ENCODE data around the gene TMEM109.

Gene TMEM109, protein sequence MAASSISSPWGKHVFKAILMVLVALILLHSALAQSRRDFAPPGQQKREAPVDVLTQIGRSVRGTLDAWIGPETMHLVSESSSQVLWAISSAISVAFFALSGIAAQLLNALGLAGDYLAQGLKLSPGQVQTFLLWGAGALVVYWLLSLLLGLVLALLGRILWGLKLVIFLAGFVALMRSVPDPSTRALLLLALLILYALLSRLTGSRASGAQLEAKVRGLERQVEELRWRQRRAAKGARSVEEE

DNA sequence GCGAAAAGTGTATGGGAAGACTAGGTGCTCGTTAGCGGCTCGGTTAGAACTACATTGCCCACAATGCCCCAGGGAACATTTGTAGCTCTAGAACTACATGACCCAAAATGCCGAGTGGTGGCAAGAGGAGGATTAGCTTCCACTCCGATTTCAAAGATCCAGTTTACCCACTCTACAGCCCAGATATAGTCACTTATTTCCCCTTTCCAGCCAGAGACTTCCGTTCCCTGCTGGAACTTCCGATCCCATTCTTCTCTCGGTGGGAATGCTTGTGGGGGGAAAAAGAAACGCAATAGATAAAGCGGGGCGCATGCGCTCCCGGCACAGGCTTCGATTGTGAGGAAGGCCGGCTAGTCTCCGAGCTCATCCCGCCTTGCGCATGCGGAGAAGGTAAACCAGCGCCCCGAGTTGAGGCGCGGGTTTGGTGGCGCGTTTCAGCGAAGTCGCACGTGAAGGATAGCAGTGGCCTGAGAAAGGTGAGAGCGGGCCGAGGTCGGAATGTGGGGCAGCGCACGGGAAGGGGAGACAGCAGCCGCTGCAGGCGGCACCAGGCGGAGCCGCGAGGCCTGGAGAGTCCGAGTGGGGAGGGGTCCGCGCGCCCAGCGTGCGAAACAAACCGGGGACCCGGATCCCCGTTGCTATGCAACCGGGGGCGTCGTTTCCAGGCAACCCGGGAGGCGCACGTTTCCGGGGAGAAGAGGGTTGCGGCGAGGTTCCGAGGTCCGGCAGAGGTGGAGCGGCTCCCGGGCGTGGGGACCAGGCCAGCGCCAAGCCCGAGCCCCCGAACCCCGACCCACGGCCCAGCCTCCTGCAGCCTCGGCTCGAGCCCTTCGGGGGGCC, at the start of gene TMEM109:
TMEM109 (plus strand) TSS at position 366 of the 840 bp plus-strand sequence. CDS start 5,536 bp downstream, outside the sequence.
- peak; percentile 96 for DNase-seq (ENCODE audit: low spot score)

DNA sequence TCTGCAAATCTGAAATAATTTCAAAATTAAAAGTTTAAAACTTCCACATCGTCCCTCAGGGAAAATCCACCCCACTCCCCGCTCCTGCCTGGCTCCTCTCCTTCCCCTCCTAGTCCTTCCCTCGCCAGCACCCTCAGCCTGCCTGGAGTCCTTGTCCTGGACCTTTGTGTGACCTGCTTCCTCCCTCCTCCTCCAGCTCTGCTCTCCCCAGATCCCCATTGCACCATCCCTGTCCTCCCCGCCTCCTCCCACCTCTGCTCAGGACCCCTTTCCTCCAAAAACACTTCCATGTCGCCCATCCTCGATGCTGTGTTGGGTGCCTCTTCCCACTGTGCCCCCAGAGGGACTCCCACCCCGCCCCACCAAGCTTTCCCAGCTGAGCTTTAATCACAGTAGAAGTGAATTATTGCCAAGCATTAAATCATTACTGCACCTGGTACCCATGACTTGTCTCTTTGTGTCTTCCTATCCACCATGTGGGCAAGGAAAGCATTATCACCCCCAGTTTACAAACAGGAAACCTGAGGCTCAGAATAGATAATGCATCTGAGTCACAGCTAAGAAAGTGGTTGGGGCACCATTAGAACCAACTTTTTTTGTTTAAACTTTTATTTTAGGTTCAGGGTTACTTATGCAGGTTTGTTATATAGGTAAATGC, 49.0 kb upstream of the TMEM109 start:
- no peak for DNase-seq (ENCODE audit: low spot score)

DNA sequence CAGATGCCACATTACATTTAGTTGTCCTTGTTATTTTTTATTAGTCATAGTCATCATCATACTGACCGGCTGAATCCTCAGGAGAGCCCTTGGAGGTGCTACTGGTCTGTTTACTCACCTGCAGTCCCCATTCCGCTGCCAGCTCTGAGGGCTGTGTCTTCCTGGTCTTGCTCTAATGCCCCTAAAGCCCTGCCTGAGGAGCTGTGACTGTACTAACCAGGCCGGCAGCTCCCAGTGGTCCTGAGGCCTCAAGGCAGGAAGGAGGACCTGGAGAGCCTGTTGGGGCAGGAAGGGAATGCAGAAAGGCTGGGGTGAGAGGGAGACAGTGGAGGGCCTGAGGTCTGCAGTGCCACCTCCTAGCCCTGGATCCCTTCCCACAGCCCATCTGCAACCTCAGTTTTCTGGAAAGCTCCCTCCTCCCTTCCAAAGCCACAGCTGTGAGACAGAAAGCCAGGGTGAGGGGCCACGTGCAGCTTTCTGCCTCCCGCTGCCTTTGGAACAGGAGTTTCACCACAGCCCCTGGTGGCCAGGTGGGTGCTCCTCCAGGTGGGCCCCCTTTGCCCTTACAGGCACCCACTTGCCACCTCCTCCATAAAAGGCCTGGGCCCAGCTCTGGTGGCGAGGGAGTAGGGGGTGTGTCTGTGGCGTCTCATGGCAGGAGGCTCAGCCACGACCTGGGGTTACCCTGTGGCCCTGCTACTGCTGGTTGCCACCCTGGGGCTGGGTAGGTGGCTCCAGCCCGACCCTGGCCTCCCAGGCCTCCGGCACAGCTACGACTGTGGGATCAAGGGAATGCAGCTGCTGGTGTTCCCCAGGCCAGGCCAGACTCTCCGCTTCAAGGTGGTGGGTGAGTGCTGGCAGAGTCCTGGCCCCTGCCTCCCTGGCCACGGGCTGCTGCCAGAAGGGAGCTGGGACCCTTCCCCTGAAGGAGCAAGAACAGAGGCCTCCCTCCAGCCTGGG, 46.8 kb upstream of the TMEM109 start, which contains the start of gene ZP1:
ZP1 (plus strand) TSS at position 632 of the 960 bp plus-strand sequence; CDS start at position 652, 20 bp downstream.
- no peak for DNase-seq (ENCODE audit: low spot score)

DNA sequence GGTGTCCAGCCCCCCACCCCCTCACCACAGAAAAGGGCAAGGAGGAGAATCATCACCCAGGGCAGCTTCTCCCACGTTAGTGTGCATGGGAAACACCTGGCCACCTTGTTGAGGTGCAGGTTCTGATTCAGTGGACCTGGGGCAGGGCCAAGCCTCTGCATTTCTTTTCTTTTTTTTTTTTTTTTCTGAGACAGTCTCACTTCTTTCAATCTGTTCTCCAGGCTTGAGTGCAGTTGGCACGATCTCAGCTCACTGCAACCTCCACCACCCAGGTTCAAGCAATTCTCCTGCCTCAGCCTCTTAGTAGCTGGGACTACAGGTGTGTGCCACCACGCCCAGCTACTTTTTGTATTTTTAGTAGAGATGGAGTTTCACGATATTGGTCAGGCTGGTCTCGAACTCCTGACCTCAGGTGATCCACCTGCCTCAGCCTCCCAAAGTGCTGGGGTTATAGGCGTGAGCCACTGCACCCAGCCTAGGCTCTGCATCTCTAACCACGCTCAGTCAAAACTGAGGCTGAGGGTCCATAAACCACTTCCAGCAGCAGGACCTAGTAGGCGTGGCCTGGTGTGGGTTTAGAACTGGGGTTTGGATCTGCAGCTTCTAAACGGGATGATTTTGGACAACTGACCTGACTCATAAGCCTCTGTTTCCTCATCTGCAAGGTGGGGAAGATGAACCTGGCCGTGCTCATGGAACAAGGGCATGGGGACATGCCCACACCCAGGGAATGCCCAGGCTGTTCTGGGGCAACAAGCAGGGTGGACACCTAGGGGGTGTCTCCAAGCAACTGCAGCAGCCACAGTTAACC, 45.9 kb upstream of the TMEM109 start:
- DNase-seq (ENCODE audit: low spot score) = no peak

DNA sequence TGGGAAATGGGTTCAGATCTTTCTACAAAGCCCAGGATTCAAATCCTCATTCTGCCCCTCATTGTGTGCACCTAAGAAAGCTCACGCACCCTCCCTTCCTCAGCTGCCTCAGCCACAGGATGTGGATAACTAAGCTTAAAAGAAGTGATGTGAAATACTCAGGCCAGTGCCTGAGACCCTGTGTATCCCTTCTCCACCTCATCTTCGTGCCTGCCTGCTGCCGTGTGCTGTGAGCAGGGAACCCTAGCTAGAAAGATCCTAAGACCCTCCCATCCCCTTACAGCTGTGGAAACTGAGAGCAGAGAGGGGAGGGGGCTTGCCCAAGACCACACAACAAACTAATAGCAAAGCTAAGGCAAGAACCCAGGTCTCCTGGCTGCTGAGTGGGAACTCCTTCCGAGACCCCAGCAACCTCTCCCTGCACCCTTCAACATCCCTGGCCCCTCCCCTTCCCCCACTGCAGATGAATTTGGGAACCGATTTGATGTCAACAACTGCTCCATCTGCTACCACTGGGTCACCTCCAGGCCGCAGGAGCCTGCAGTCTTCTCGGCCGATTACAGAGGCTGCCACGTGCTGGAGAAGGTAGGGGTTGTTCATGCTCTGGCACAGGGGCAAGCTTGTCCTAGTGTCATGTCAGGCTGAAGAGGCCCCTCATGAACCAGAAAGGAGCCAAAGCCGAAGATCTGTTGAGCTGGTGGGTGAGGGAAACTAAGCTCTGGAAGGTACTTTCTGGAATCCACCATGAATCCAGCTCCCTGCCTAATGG, 45.1 kb upstream of the TMEM109 start:
- no peak for DNase-seq (ENCODE audit: low spot score)

DNA sequence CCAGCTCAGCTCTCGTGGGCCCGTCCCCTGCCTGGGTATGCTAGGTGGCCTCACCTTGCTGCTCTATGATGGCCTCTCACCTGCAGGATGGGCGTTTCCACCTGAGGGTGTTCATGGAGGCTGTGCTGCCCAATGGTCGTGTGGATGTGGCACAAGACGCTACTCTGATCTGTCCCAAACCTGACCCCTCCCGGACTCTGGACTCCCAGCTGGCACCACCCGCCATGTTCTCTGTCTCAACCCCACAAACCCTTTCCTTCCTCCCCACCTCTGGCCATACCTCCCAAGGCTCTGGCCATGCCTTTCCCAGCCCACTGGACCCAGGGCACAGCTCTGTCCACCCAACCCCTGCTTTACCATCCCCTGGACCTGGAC, 44.5 kb upstream of the TMEM109 start:
- no peak for DNase-seq (ENCODE audit: low spot score)

DNA sequence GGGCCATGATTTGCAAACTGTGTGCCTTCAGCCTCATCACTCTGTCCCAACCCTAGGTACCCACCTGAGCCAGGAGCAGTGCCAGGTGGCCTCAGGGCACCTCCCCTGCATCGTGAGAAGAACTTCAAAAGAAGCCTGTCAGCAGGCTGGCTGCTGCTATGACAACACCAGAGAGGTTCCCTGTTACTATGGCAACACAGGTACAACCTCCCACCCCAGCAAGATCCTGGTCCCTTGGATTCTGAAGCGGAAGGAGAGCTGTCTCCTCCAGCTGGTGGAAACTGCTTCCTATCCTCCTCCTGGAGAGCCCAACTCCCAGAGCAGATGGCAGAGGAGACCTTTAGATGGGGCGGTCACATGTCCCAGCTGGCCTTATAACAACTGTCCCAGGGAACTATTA, 43.7 kb upstream of the TMEM109 start:
- no peak for DNase-seq (ENCODE audit: low spot score)

DNA sequence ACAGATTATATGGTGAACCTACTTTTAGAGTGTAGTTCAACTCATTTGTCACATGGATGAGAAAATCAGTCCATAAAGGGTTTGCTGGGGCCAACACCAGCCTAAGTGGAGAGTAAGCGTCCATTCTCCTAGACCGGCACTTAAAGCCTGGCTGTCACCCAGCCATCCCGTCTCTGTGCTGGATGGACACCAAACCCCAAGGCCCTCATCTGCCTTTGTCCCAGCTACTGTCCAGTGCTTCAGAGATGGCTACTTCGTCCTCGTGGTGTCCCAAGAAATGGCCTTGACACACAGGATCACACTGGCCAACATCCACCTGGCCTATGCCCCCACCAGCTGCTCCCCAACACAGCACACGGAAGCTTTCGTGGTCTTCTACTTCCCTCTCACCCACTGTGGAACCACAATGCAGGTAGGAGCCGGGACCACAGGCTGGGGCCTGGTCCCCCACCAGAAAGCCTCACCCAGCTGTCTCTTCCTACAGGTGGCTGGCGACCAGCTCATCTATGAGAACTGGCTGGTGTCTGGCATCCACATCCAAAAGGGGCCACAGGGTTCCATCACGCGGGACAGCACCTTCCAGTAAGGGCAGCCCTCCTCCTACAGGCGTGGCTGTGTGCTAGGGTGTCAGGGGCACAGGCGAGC, 43.1 kb upstream of the TMEM109 start:
- DNase-seq (ENCODE audit: low spot score) = no peak

DNA sequence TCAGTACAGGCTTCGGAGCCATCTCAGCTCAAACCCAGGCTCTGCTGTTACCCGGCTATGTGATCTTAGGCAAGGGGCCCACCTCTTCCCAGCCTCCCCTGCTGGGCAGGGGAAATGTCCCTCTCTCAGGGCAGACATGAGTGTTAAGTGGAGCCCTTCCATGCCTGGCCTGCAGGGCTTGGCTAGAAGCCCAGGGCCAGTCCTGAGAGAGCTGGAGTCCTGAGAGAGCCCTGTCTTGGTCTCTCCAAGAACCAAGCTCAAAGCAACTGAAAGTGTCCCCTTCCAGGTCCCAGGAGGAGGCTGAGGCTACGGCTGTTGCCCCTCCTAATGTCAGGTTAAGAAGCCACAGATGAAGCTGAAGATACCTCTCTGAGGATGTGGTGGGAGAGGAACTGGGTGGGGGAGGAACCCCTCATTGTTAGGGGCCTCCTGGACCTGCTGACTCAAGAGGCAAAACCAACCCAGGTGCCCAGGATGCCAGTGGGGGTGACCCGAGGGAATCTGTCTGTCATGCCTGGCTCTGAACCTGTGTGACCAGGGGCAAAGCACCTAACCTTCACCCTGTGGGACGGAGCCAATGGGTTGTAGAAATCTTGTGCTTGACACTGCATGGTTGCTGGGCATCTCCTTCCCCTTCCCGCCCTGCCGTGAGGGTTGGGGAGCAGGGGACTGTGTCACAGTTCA, 42.4 kb upstream of the TMEM109 start:
- peak; percentile 50 for DNase-seq (ENCODE audit: low spot score)

DNA sequence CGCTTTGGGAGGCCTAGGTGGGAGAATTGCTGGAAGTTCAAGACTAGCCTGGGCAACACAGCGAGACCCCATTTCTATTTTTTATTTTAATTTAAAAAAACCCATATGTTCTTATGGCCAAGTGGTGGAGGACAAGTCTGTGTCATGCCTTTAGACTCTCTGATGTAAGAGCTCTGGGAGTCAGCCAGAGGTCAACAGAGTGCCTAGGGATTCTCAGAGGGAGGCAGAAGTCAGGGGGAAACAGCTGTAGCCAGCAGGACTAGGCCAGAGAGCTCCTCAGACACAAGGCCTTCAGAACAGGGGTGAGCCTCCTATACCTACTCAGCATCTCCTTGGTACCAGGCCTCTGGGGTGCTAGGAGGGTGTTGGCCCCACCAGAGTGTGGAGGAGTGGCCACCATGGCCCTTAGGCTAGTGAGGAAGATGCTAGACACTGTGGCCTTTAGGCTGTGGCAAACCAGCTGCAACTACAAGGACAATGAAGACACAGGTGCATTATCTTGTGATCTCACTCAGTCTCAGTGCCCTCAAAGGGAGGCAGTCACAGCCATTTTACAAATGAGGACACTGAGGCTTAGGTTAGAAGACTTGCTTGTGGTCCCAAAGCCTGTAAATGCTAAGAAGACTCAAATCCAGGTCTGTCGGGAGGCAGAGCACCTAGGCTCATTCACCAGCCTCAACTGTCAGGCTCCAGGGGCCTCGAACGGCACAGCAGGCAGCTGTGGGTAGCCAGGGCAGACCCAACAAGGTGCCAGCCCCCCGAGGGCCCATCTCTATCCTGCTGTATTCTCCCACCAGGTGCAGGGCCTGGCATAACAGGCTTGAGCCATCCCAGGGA, 41.6 kb upstream of the TMEM109 start:
- peak; percentile 67 for DNase-seq (ENCODE audit: low spot score)

DNA sequence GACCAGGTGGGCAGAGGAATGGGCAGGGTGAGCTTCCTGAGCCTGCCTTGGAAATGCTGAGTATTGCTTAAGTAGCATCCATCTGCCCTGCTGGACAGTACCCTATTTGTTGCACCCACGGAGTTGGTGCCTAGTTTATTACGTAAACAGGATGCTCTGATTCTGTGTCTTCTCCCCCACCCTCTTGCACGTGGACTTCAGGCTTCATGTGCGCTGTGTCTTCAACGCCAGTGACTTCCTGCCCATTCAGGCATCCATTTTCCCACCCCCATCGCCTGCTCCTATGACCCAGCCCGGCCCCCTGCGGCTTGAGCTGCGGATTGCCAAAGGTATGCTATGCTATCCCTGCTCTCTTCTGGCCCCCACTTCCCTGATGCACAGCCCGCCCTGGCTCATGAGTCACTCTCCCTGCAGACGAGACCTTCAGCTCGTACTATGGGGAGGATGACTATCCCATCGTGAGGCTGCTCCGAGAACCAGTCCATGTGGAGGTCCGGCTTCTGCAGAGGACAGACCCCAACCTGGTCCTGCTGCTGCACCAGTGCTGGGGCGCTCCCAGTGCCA, 40.9 kb upstream of the TMEM109 start:
- DNase-seq (ENCODE audit: low spot score) = peak; percentile 52

DNA sequence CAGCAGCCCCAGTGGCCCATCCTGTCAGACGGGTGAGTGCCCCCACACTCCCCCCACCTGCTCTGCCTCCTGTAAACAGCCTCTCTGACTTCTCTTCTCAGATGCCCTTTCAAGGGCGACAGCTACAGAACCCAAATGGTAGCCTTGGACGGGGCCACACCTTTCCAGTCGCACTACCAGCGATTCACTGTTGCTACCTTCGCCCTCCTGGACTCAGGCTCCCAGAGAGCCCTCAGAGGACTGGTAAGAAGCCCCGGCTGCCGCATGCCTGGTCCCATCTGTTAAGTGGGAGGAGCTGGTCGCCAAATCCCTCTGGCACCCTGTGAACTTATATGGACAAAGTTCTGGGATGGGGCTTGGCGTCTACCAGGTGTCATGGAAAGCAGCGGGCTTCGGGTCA, 40.4 kb upstream of the TMEM109 start:
- DNase-seq (ENCODE audit: low spot score) = no peak

DNA sequence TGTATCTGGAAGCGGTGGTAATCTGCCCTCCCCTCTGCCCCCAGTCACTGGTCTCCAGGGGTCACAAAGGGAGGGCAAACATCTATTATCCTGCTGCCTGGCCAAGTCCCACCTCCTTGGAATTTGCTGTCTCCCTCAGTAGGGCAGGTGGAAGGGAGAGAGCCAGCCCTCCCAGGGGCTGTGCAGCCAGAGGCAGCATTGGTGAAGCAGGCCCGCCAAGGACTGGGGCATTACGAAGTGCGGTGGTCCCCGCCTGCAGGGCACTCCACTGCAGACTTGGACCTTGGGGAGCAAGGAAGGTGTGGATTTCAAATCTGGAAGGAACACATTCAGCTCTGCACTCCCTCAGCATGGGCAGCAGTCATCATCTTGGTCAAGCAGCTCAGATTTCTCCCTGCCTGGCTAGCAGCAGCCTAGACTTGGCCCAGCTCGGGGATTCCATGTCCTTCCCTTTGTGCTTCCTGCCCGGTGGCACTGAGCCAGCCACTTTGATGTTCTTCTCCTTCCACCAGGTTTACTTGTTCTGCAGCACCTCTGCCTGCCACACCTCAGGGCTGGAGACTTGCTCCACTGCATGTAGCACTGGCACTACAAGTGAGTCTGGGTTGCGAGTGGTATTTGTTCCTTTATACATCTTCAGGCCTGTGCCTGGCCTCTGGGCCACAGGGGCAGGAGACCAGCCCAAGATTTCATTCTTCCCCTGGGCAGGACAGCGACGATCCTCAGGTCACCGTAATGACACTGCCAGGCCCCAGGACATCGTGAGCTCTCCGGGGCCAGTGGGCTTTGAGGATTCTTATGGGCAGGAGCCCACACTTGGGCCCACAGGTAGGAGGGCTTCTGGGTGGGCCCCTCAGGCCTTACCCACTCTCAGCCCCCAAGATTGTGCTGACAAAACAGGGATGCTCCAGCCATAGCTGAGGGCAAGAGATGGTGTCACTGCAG, 39.3 kb upstream of the TMEM109 start:
- DNase-seq (ENCODE audit: low spot score) = no peak

DNA sequence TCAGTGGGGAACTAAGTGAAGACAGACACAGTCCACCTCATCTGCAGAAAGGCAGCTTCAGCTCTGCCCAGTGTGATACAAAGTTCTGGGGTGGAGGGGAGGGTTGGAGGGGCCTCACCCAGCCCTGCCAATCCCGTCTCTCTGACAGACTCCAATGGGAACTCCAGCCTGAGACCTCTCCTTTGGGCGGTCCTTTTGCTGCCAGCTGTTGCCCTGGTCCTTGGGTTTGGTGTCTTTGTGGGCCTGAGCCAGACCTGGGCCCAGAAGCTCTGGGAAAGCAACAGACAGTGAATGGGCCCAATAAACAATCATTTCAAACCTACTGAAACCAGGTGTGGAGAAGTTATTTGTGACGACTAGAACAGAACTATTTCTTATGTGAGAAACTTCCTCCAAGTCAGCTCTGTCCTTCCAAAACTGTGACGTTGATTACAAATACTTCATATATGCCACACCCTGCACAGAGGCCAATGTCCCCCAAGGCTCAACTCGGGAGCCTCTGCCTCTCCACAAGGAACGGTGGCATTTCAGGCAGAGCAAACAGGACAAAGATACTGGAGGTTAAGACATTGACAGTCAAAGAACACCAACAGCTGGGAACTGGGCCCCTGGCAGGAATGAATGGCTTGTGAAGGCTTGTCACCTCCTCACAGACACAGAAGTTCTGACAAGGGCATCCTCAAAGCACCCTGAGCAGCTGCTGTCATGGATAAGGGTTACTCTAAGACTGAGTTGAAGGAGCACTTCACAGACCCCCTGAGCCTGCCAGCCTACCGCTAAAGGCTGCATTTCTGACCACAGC, 38.4 kb upstream of the TMEM109 start:
- no peak for DNase-seq (ENCODE audit: low spot score)

DNA sequence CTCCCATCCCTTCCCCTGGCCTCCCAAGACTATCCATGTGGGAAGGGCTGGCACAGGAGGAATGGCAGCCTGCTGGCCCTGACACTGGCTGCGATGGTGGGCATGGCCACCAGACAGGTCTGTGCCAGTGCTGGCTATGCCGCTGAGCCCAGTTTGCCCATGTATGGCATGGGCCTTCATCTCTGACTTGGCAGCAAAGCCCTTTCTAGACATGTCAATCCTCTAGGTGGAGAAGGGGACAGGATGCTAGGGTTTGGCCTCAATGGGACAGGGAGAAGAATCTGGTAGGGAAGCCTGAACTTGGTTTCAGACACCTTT, 37.8 kb upstream of the TMEM109 start:
- no peak for DNase-seq (ENCODE audit: low spot score)
